Liver (tissue), 9 donors: ENCODE data around the gene GRIK1. TPM values are rescaled to one million over a fixed set of nuclear protein-coding genes. Genes with fewer than 3 reads are reported as not detected.

Experiments used
- DNase-seq: peaks from one replicate; pipeline ENCODE4 v3.0.0-alpha.2; 2017; ENCODE audit warnings: low spot score
- H3K27ac ChIP-seq, 2 donors: one replicate each; pipeline ENCODE4 v1.7.0; 2013; ENCODE audit warnings: inconsistent platforms in 2 of 2, low read length in 2 of 2, control low read depth in 1 of 2, low read depth in 1 of 2, mild to moderate bottlenecking in 1 of 2
- H3K27me3 ChIP-seq, 4 donors: one replicate each; pipeline versions ENCODE4 v1.6.1 to v1.7.0; 2013; ENCODE audit warnings: low read length in 3 of 4, inconsistent platforms in 1 of 4, mild to moderate bottlenecking in 1 of 4, moderate library complexity in 1 of 4; ENCODE audit not compliant: control insufficient read depth in 4 of 4, insufficient read depth in 4 of 4
- H3K36me3 ChIP-seq, 4 donors: one replicate each; pipeline versions ENCODE4 v1.6.1 to v1.7.0; 2013; ENCODE audit warnings: low read length in 3 of 4, mild to moderate bottlenecking in 3 of 4, low read depth in 1 of 4, moderate library complexity in 1 of 4; ENCODE audit not compliant: control insufficient read depth in 4 of 4, insufficient read depth in 3 of 4
- H3K4me1 ChIP-seq, 4 donors: one replicate each; pipeline versions ENCODE4 v1.6.1 to v1.7.0; 2013; ENCODE audit warnings: low read length in 3 of 4, mild to moderate bottlenecking in 3 of 4, moderate library complexity in 1 of 4; ENCODE audit not compliant: control insufficient read depth in 4 of 4, insufficient read depth in 4 of 4
- H3K4me3 ChIP-seq, 3 donors: one replicate each; pipeline versions ENCODE4 v1.6.1 to v1.7.0; 2013; ENCODE audit warnings: low read length in 3 of 3, control low read depth in 1 of 3, low read depth in 1 of 3, mild to moderate bottlenecking in 1 of 3
- H3K9ac ChIP-seq, 2 donors: one replicate each; pipeline ENCODE4 v1.7.0; 2013; ENCODE audit warnings: low read length in 2 of 2, mild to moderate bottlenecking in 2 of 2, moderate library complexity in 2 of 2, control low read depth in 1 of 2, low read depth in 1 of 2
- H3K9me3 ChIP-seq, 4 donors: one replicate each; pipeline versions ENCODE4 v1.6.1 to v1.7.0; 2013; ENCODE audit warnings: low read length in 3 of 4; ENCODE audit not compliant: control insufficient read depth in 4 of 4
- ATF3 ChIP-seq: IDR thresholded peaks from 2 replicates; pipeline ENCODE4 v1.6.1; 2016; ENCODE audit warnings: antibody characterized with exemption
- EGR1 ChIP-seq, 2 donors: IDR thresholded peaks; 2 replicates each; pipeline ENCODE4 v1.6.1; 2016 to 2018; ENCODE audit warnings: antibody characterized with exemption in 2 of 2, low read depth in 2 of 2
- FOXA1 ChIP-seq: IDR thresholded peaks from 2 replicates; pipeline ENCODE4 v1.6.1; 2016; ENCODE audit warnings: antibody characterized with exemption
- FOXA2 ChIP-seq: IDR thresholded peaks from 2 replicates; pipeline ENCODE4 v1.6.1; 2016; ENCODE audit warnings: antibody characterized with exemption
- HNF4A ChIP-seq, 2 donors: conservative IDR thresholded peaks; 2 replicates each; pipeline ENCODE4 v1.6.1; 2016; ENCODE audit warnings: antibody characterized with exemption in 2 of 2, mild to moderate bottlenecking in 2 of 2
- HNF4G ChIP-seq: IDR thresholded peaks from 2 replicates; pipeline ENCODE4 v1.6.1; 2016; ENCODE audit warnings: antibody characterized with exemption
- JUND ChIP-seq, 2 donors: IDR thresholded peaks; 2 replicates each; pipeline ENCODE4 v1.6.1; 2016; ENCODE audit warnings: antibody characterized with exemption in 2 of 2
- MAX ChIP-seq: IDR thresholded peaks from 2 replicates; pipeline ENCODE4 v1.6.1; 2016; ENCODE audit warnings: antibody characterized with exemption
- RAD21 ChIP-seq, 2 donors: IDR thresholded peaks; 2 replicates each; pipeline ENCODE4 v1.6.1; 2016; ENCODE audit warnings: antibody characterized with exemption in 2 of 2, mild to moderate bottlenecking in 2 of 2
- REST ChIP-seq: IDR thresholded peaks from 2 replicates; pipeline ENCODE4 v1.6.1; 2016; ENCODE audit warnings: antibody characterized with exemption, mild to moderate bottlenecking
- RXRA ChIP-seq, 2 donors: IDR thresholded peaks; 2 replicates each; pipeline ENCODE4 v1.6.1; 2017 to 2018; ENCODE audit warnings: antibody characterized with exemption in 2 of 2, mild to moderate bottlenecking in 1 of 2
- SP1 ChIP-seq: IDR thresholded peaks from 2 replicates; pipeline ENCODE4 v1.6.1; 2018; ENCODE audit warnings: antibody characterized with exemption, mild to moderate bottlenecking
- TAF1 ChIP-seq: conservative IDR thresholded peaks from 2 replicates; pipeline ENCODE4 v1.6.1; 2016; ENCODE audit warnings: antibody characterized with exemption, mild to moderate bottlenecking
- YY1 ChIP-seq: IDR thresholded peaks from 2 replicates; pipeline ENCODE4 v1.6.1; 2016; ENCODE audit warnings: antibody characterized with exemption, mild to moderate bottlenecking
- ZBTB33 ChIP-seq: IDR thresholded peaks from 2 replicates; pipeline ENCODE4 v1.6.1; 2016; ENCODE audit warnings: antibody characterized with exemption
- WGBS: extraction: QIAGEN DNeasy Blood & Tissue Kit; methylation state at CpG from one replicate; pipeline ENCODE4 v1.1.7; 2013; 5-methylcytosine and 5-hydroxymethylcytosine counted together
- polyA plus RNA-seq, 2 donors: library from polyadenylated mRNA; stranded (reverse) in 1 of 2; unstranded in 1 of 2; fragments of 200-250 nt in 1 of 2; fragments of >200 nt in 1 of 2; fragmentation: Nextera tagmentation in 1 of 2; extraction: Ambion mirVana in 1 of 2; gene quantifications; one replicate each; pipeline versions ENCODE4 v1.2.1 to v1.2.3, GENCODE V29; 2013 to 2015
- total RNA-seq, 2 donors: library from RNA; depleted of rRNA; stranded (reverse); fragments of >200 nt; gene quantifications; one replicate each; pipeline ENCODE4 v1.2.3, GENCODE V29; 2014
- donor health status: healthy.
- donor health status: healthy.
- donor health status: healthy.
- donor health status: healthy.
- donor health status: healthy.

Gene GRIK1
- total and polyA plus RNA-seq, 4 donors, result 0.02 to 0.14 (median 0.05) TPM; not detected in 1

- TF ChIP-seq REST (no peak), HNF4A (conservative IDR thresholded peaks at IDR 0.05) (no peak), RXRA (IDR thresholded peaks at IDR 0.05) (no peak), EGR1 (IDR thresholded peaks at IDR 0.05; ENCODE audit: low read depth in 2 of 2) (no peak)
Measured at GRCh38 chr21:29985866-29986265, 46.1 kb upstream of the GRIK1 start (continued).

GRCh38 chr21:29979043-29979442 lies 39.2 kb upstream of the GRIK1 start:
- DNase-seq, result no peak
- no peak overlapping the region for H3K9ac ChIP-seq
- H3K27me3 ChIP-seq, result peaks cover 0 to 3% (median 0%) of the 10 kb centered on the region in 4 donors
- no peak overlapping the region for H3K4me3 ChIP-seq
- TF ChIP-seq REST, result no peak
- H3K4me1 ChIP-seq, result no peaks in the 10 kb centered on the region
- no peak overlapping the region for H3K27ac ChIP-seq
- H3K36me3 ChIP-seq, result no peaks in the 10 kb centered on the region
- 74% methylated on average over 1 of the region's 1 CpG for WGBS
- peaks cover 0 to 2% (median 0%) of the 10 kb centered on the region in 4 donors for H3K9me3 ChIP-seq

GRCh38 chr21:29975776-29976175 lies 36.0 kb upstream of the GRIK1 start:
- H3K4me1 ChIP-seq, result no peaks in the 10 kb centered on the region
- no peak overlapping the region for H3K9ac ChIP-seq
- peaks cover 0 to 3% (median 0%) of the 10 kb centered on the region in 4 donors for H3K27me3 ChIP-seq
- no peaks in the 10 kb centered on the region for H3K36me3 ChIP-seq
- DNase-seq, result no peak
- WGBS, result 82% methylated on average over 3 of the region's 3 CpGs
- H3K27ac ChIP-seq, result no peak overlapping the region
- no peak overlapping the region for H3K4me3 ChIP-seq
- H3K9me3 ChIP-seq, result peaks cover 0 to 2% (median 0%) of the 10 kb centered on the region in 4 donors
- no peak for TF ChIP-seq SP1
- TF ChIP-seq YY1, result no peak
- no peak for TF ChIP-seq RAD21 (IDR thresholded peaks at IDR 0.05)
- TF ChIP-seq RXRA (IDR thresholded peaks at IDR 0.05), result no peak
- TF ChIP-seq HNF4G, result no peak
- no peak for TF ChIP-seq FOXA2
- TF ChIP-seq HNF4A (conservative IDR thresholded peaks at IDR 0.05), result no peak
- no peak for TF ChIP-seq ZBTB33
- TF ChIP-seq EGR1 (IDR thresholded peaks at IDR 0.05; ENCODE audit: low read depth in 2 of 2), result no peak
- TF ChIP-seq JUND (IDR thresholded peaks at IDR 0.05), result no peak
- no peak for TF ChIP-seq FOXA1
- TF ChIP-seq REST, result no peak
- no peak for TF ChIP-seq MAX
- TF ChIP-seq TAF1, result no peak
- TF ChIP-seq ATF3, result no peak
